ENCODE results near the gene SEC63. TPM values are rescaled to one million over a fixed set of nuclear protein-coding genes. Genes with fewer than 3 reads are reported as not detected.
"Not testable (repeated sequence)": the region's sequence is repeated elsewhere in the genome, so short reads cannot be mapped to it uniquely, and the experiment has no call there.

SEC63 gene
- total and polyA plus RNA-seq, 10 donors: 21.2 to 93.9 (median 53.9) TPM

DNA sequence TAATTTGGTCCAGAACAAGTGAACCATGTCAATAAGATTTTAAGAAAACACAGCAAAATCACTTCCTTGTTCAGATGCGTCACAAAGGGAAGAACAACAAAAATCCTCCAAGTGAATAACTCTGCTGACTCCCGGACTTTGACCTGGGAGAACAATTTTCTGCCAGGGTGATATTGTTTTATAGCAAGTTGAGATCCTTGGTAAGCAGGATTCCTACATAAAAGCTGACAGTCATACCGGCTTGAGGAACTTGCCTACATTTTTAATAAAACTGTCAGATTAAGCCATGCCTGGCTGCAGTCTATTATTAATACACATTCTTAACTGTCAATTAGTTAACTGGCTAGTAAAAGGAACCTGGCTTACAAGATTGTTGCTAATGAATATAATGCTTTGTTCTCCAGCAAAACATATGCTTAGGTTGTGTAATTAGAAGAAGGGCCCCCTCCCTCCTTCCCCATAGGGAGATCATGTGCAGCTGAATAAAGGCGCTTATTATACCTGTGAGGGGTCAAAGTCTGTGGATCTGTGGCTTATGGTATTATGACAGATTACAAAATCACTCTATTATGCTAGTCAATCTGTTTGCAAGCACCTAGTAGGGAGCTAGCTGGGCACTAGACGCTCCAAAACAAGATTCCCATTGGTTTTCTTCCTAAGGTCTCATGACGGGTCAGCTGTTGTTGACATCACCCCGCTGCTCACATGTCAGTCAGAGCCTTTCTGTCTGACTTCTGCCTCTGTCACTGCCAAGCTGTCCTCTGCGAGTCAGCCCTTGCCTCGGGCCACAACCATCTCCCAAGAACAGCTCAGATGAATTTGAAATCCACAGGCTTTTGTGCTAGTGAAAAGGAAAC lies 44.6 kb upstream of the SEC63 start:
- Histone ChIP-seq H3K27me3 (replicated peaks in 1 of 7) (no peaks in the 10 kb centered on the region), H3K4me1 (no peaks in the 10 kb centered on the region), H3K36me3 (no peaks in the 10 kb centered on the region), H3K9me3 (no peaks in the 10 kb centered on the region), H3K27ac (no peak overlapping the region), H3K4me3 (no peak overlapping the region)
- no peak for DNase-seq
- intact Hi-C loops (cut with DNase I; ENCODE audit: low total_unique reads): no loop called here
- TF ChIP-seq CTCF (IDR thresholded peaks at IDR 0.05 in 8 of 11, conservative IDR thresholded peaks at IDR 0.05 in 3 of 11) (no peak), POLR2AphosphoS5 (IDR thresholded peaks at IDR 0.05) (no peak), POLR2A (IDR thresholded peaks at IDR 0.05) (no peak)
- WGBS, 5 donors: 61 to 78% (median 72%) methylated on average over 9 of the region's 9 CpGs

DNA sequence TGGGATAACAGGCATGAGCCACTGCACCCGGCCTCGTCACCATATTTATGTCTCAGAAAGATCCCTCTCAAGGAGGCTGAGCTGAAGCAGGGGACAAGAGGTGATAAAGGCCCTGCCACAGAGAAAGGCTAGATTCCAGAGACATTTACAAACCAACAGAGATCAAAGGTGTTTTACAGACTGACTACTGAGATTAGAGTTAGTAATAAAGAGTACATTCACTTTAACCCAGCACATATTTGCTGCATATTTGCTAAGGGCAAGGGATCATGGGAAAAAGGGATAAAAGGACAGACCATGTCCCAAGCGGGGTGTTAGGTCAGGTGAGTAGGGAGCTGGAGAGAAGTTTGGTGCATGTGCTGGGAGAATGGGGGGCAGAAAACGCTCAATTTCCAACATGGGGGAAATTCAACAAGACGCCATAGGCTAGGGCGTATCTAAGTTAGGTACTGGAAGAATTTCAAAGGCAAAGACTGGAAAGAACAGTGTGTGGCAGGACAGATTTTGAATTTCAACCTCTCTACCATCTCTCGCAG lies 43.8 kb upstream of the SEC63 start:
- H3K9me3 ChIP-seq: no peaks in the 10 kb centered on the region
- intact Hi-C loops (cut with DNase I; ENCODE audit: low total_unique reads): no loop called here
- no peak overlapping the region for H3K4me3 ChIP-seq
- no peak for DNase-seq
- no peak overlapping the region for H3K27ac ChIP-seq
- no peaks in the 10 kb centered on the region for H3K27me3 ChIP-seq (replicated peaks in 1 of 7)
- 87 to 94% (median 93%) methylated on average over 7 of the region's 7 CpGs for WGBS, 5 donors
- no peaks in the 10 kb centered on the region for H3K4me1 ChIP-seq
- H3K36me3 ChIP-seq: no peaks in the 10 kb centered on the region
- TF ChIP-seq POLR2AphosphoS5 (IDR thresholded peaks at IDR 0.05): no peak
- TF ChIP-seq CTCF (IDR thresholded peaks at IDR 0.05 in 8 of 11, conservative IDR thresholded peaks at IDR 0.05 in 3 of 11): no peak
- TF ChIP-seq POLR2A (IDR thresholded peaks at IDR 0.05): no peak

GRCh38 chr6:108000259-108000658 lies 42.3 kb upstream of the SEC63 start:
- 90 to 98% (median 95%) methylated on average over 5 of the region's 5 CpGs for WGBS, 5 donors
- H3K36me3 ChIP-seq; intact Hi-C loops (cut with DNase I; ENCODE audit: low total_unique reads); H3K9me3 ChIP-seq; H3K4me3 ChIP-seq; DNase-seq; H3K27me3 ChIP-seq (replicated peaks in 1 of 7); H3K27ac ChIP-seq; H3K4me1 ChIP-seq: not testable (repeated sequence)

- Histone ChIP-seq H3K36me3 (no peaks in the 10 kb centered on the region), H3K27me3 (replicated peaks in 1 of 7) (no peaks in the 10 kb centered on the region), H3K4me3 (no peak overlapping the region), H3K27ac (no peak overlapping the region), H3K9me3 (no peaks in the 10 kb centered on the region), H3K4me1 (no peaks in the 10 kb centered on the region)
- intact Hi-C loops (cut with DNase I; ENCODE audit: low total_unique reads): no loop called here
- no peak for DNase-seq
- TF ChIP-seq POLR2A (IDR thresholded peaks at IDR 0.05) (no peak), POLR2AphosphoS5 (IDR thresholded peaks at IDR 0.05) (no peak), CTCF (IDR thresholded peaks at IDR 0.05 in 8 of 11, conservative IDR thresholded peaks at IDR 0.05 in 3 of 11) (no peak)
Measured at GRCh38 chr6:107999341-107999740, 41.3 kb upstream of the SEC63 start.
